GM23338 (cell line): Measurements from ENCODE around the gene SNX9. TPM values are rescaled to one million over a fixed set of nuclear protein-coding genes. Genes with fewer than 3 reads are reported as not detected.

Experiments used
- ATAC-seq: fragments of 200-7000 bp; cut with Tn5 transposase; 3 replicates; pipeline ENCODE4 v1.9.1; 2020
- DNase-seq: peaks from one replicate; pipeline ENCODE4 v3.0.0-alpha.2; 2015; ENCODE audit warnings: low spot score
- H2AFZ ChIP-seq: fragments of 200-600 bp; sonication (generic); 2 replicates; pipeline ENCODE4 v1.8.0; 2016; ENCODE audit warnings: antibody characterized with exemption, mild to moderate bottlenecking, moderate library complexity
- H3F3A ChIP-seq: fragments of 200-600 bp; sonication (generic); replicated peaks from 2 replicates; pipeline ENCODE4 v1.8.0; 2017; ENCODE audit warnings: antibody characterized with exemption, mixed run types, low read depth
- H3K27ac ChIP-seq: fragments of 200-600 bp; sonication (generic); 2 replicates; pipeline ENCODE4 v1.6.1; 2016; ENCODE audit warnings: low read depth
- H3K27me3 ChIP-seq: fragments of 200-600 bp; sonication (generic); 2 replicates; pipeline ENCODE4 v1.8.0; 2016; ENCODE audit warnings: mild to moderate bottlenecking, mixed run types, moderate library complexity; ENCODE audit not compliant: insufficient read depth
- H3K36me3 ChIP-seq: fragments of 200-600 bp; sonication (generic); 2 replicates; pipeline ENCODE4 v1.8.0; 2016; ENCODE audit warnings: mild to moderate bottlenecking; ENCODE audit not compliant: insufficient read depth
- H3K4me1 ChIP-seq: fragments of 200-600 bp; sonication (generic); 2 replicates; pipeline ENCODE4 v1.8.0; 2016; ENCODE audit warnings: mild to moderate bottlenecking, moderate library complexity; ENCODE audit not compliant: insufficient read depth
- H3K4me2 ChIP-seq: fragments of 200-600 bp; sonication (generic); 2 replicates; pipeline ENCODE4 v1.7.1; 2017; ENCODE audit warnings: mixed run types
- H3K4me3 ChIP-seq: fragments of 200-600 bp; sonication (generic); 2 replicates; pipeline ENCODE4 v1.6.1; 2016; ENCODE audit warnings: mixed run types
- H3K79me2 ChIP-seq: fragments of 200-600 bp; sonication (generic); replicated peaks from 2 replicates; pipeline ENCODE4 v1.8.0; 2017; ENCODE audit warnings: mild to moderate bottlenecking; ENCODE audit not compliant: insufficient read depth
- H3K9me2 ChIP-seq: fragments of 200-600 bp; sonication (generic); 2 replicates; pipeline ENCODE4 v1.8.0; 2017; ENCODE audit not compliant: insufficient read depth
- H4K20me1 ChIP-seq: fragments of 200-600 bp; sonication (generic); replicated peaks from 2 replicates; pipeline ENCODE4 v1.8.0; 2017; ENCODE audit warnings: mild to moderate bottlenecking; ENCODE audit not compliant: insufficient read depth
- H3K27ac Mint-ChIP-seq: 2 replicates; pipeline ENCODE4 v1.8.0; 2020; ENCODE audit warnings: inconsistent platforms, mild to moderate bottlenecking, moderate library complexity, mixed read lengths
- H3K27me3 Mint-ChIP-seq: 3 replicates; pipeline ENCODE4 v1.8.0; 2022; ENCODE audit warnings: low read depth, mild to moderate bottlenecking, moderate library complexity, mixed read lengths, inconsistent platforms; ENCODE audit not compliant: insufficient read depth, poor library complexity
- H3K36me3 Mint-ChIP-seq: 3 replicates; pipeline ENCODE4 v1.8.0; 2021; ENCODE audit warnings: low read depth, mild to moderate bottlenecking, inconsistent platforms, moderate library complexity, mixed read lengths
- H3K4me1 Mint-ChIP-seq: 3 replicates; pipeline ENCODE4 v1.8.0; 2020; ENCODE audit warnings: mild to moderate bottlenecking, inconsistent platforms, mixed read lengths
- H3K4me3 Mint-ChIP-seq: 3 replicates; pipeline ENCODE4 v1.8.0; 2021; ENCODE audit warnings: moderate library complexity, mild to moderate bottlenecking, inconsistent platforms, mixed read lengths
- H3K9me3 Mint-ChIP-seq: 3 replicates; pipeline ENCODE4 v1.8.0; 2020; ENCODE audit warnings: moderate library complexity, mild to moderate bottlenecking, inconsistent platforms, mixed read lengths
- CTCF ChIP-seq, 2 experiments: fragments of 200-600 bp in 1 of 2; sonication (generic) in 1 of 2; conservative IDR thresholded peaks; 2 replicates each; pipeline versions ENCODE4 v1.5.1 to v1.6.1; 2016 to 2017; ENCODE audit warnings: antibody characterized with exemption in 2 of 2, low read depth in 2 of 2, mild to moderate bottlenecking in 2 of 2, moderate library complexity in 1 of 2
- ETS1 ChIP-seq: IDR thresholded peaks from 2 replicates; pipeline ENCODE4 v1.6.1; 2016; ENCODE audit warnings: antibody characterized with exemption
- EZH2 ChIP-seq: fragments of 200-600 bp; sonication (generic); IDR thresholded peaks from one replicate; pipeline ENCODE4 v1.8.0; 2017; ENCODE audit warnings: antibody characterized with exemption, mild to moderate bottlenecking, low read depth; ENCODE audit not compliant: unreplicated experiment
- JUNB ChIP-seq: IDR thresholded peaks from one replicate; pipeline ENCODE4 v1.6.1; 2016; ENCODE audit warnings: antibody characterized with exemption; ENCODE audit not compliant: unreplicated experiment
- NANOG ChIP-seq: IDR thresholded peaks from 2 replicates; pipeline ENCODE4 v1.6.1; 2016; ENCODE audit warnings: antibody characterized with exemption, borderline replicate concordance
- POLR2AphosphoS5 ChIP-seq: IDR thresholded peaks from 2 replicates; pipeline ENCODE4 v1.6.1; 2016; ENCODE audit warnings: antibody characterized with exemption, low read depth
- STAT1 ChIP-seq: IDR thresholded peaks from one replicate; pipeline ENCODE4 v1.6.1; 2016; ENCODE audit warnings: antibody characterized with exemption; ENCODE audit not compliant: unreplicated experiment
- ZNF114 ChIP-seq: fragments of 250-450 bp; sonication (Bioruptor Pico); IDR thresholded peaks from 2 replicates; pipeline ENCODE4 v1.5.0; 2020; ENCODE audit warnings: mild to moderate bottlenecking, moderate library complexity
- ZNF331 ChIP-seq: fragments of 250-450 bp; sonication (Bioruptor Pico); IDR thresholded peaks from 2 replicates; pipeline ENCODE4 v1.5.0; 2020; ENCODE audit warnings: low read depth, mild to moderate bottlenecking, moderate library complexity
- polyA plus RNA-seq: library from polyadenylated mRNA; unstranded; fragments of >200 nt; fragmentation: Nextera tagmentation; extraction: Ambion mirVana; gene quantifications from 2 replicates; pipeline ENCODE4 v1.2.1, GENCODE V29; 2016
- total RNA-seq: library from RNA; depleted of rRNA; stranded (reverse); fragments of >200 nt; shearing (Covaris generic); gene quantifications from 2 replicates; pipeline ENCODE4 v1.2.3, GENCODE V29; 2014

The SNX9 gene
- total and polyA plus RNA-seq, 2 experiments from 2014 or later = 18.4 to 23.3 TPM

GRCh38 chr6:157909282-157909664 lies 86.2 kb downstream of the SNX9 start:
- H3K4me1 ChIP-seq = no peaks in the 10 kb centered on the region; the same call in 1 of the 2 replicates
- DNase-seq (no peak), ATAC-seq (no peak)
- Mint-ChIP-seq H3K9me3 (no peaks in the 10 kb centered on the region), H3K4me1 (peaks cover 45% of the 10 kb centered on the region), H3K27ac (no peak overlapping the region), H3K4me3 (no peak overlapping the region), H3K27me3 (peaks cover 4% of the 10 kb centered on the region), H3K36me3 (peaks cover 35% of the 10 kb centered on the region)
- no peak overlapping the region for H3K4me2 ChIP-seq
- H3K36me3 ChIP-seq = peaks cover 10% of the 10 kb centered on the region; the same call in 1 of the 2 replicates
- no peaks in the 10 kb centered on the region for H3F3A ChIP-seq
- no peaks in the 10 kb centered on the region for H3K27me3 ChIP-seq
- no peak overlapping the region for H3K27ac ChIP-seq
- TF ChIP-seq JUNB (no peak), ZNF331 (CRISPR knock-in tag) (no peak), ETS1 (no peak), NANOG (no peak), STAT1 (no peak)
- no peaks in the 10 kb centered on the region for H3K79me2 ChIP-seq
- H3K4me3 ChIP-seq = no peak overlapping the region
- H4K20me1 ChIP-seq = no peaks in the 10 kb centered on the region
- H2AFZ ChIP-seq = no peak overlapping the region
- no peaks in the 10 kb centered on the region for H3K9me2 ChIP-seq

- no peaks in the 10 kb centered on the region for H4K20me1 ChIP-seq
- Mint-ChIP-seq H3K27ac (no peak overlapping the region), H3K27me3 (peaks cover 4% of the 10 kb centered on the region), H3K4me1 (peaks cover 36% of the 10 kb centered on the region), H3K4me3 (no peak overlapping the region), H3K36me3 (peaks cover 44% of the 10 kb centered on the region), H3K9me3 (no peaks in the 10 kb centered on the region)
- H3K4me3 ChIP-seq = no peak overlapping the region
- H3K4me1 ChIP-seq = no peaks in the 10 kb centered on the region; the same call in none of the 2 replicates
- TF ChIP-seq CTCF (conservative IDR thresholded peaks at IDR 0.05; ENCODE audit: low read depth in 2 of 2) = no peak; a peak in 1 of 4 replicates
- no peak overlapping the region for H2AFZ ChIP-seq
- no peak for ATAC-seq
- no peak overlapping the region for H3K4me2 ChIP-seq
- peaks cover 10% of the 10 kb centered on the region; the same call in 1 of the 2 replicates for H3K36me3 ChIP-seq
- H3K27ac ChIP-seq = peak overlapping the region; percentile 33; the same call in 1 of the 2 replicates
- DNase-seq = peak; percentile 17
- no peaks in the 10 kb centered on the region for H3K9me2 ChIP-seq
- H3K27me3 ChIP-seq = no peaks in the 10 kb centered on the region
- H3F3A ChIP-seq = no peaks in the 10 kb centered on the region
- no peaks in the 10 kb centered on the region for H3K79me2 ChIP-seq
Measured at GRCh38 chr6:157911278-157911677, 88.2 kb downstream of the SNX9 start.

GRCh38 chr6:157911786-157912185 lies 88.7 kb downstream of the SNX9 start:
- H3K4me3 Mint-ChIP-seq = no peak overlapping the region
- H3K36me3 Mint-ChIP-seq = peaks cover 49% of the 10 kb centered on the region

More at GRCh38 chr6:157911786-157912185, 88.7 kb downstream of the SNX9 start:
- DNase-seq = no peak
- Mint-ChIP-seq H3K27me3 (peaks cover 4% of the 10 kb centered on the region), H3K4me1 (peaks cover 36% of the 10 kb centered on the region), H3K27ac (no peak overlapping the region), H3K9me3 (no peaks in the 10 kb centered on the region)
- Histone ChIP-seq H3K4me1 (no peaks in the 10 kb centered on the region; the same call in none of the 2 replicates), H3K27ac (peak overlapping the region; percentile 74), H3K36me3 (peaks cover 10% of the 10 kb centered on the region; the same call in 1 of the 2 replicates), H3K79me2 (no peaks in the 10 kb centered on the region), H4K20me1 (no peaks in the 10 kb centered on the region), H2AFZ (no peak overlapping the region), H3F3A (no peaks in the 10 kb centered on the region), H3K4me3 (no peak overlapping the region), H3K4me2 (no peak overlapping the region), H3K27me3 (no peaks in the 10 kb centered on the region), H3K9me2 (no peaks in the 10 kb centered on the region)
- ATAC-seq = peak; percentile 43; the same call in 2 of the 3 replicates
- TF ChIP-seq ETS1 (no peak), NANOG (no peak), EZH2 (no peak), ZNF331 (CRISPR knock-in tag) (no peak), POLR2AphosphoS5 (no peak), CTCF (conservative IDR thresholded peaks at IDR 0.05; ENCODE audit: low read depth in 2 of 2) (no peak), ZNF114 (no peak)
